CD8-positive, alpha-beta memory T cell (primary cell): Measurements from ENCODE around the gene ARHGAP4. TPM values are rescaled to one million over a fixed set of nuclear protein-coding genes. Genes with fewer than 3 reads are reported as not detected.
A peak's percentile ranks its signal among the peaks of the same experiment; 100 is the strongest.

Experiments used
- CTCF ChIA-PET: fragments of 350-600 bp; sonication (Branson Sonifier 250); formaldehyde crosslinking; loops from one replicate; lab custom pipeline; 2021; ENCODE audit warnings: antibody characterized with exemption; lab: Charles Lee
- POLR2A ChIA-PET: fragments of 350-600 bp; sonication (Branson Sonifier 250); formaldehyde crosslinking; loops from one replicate; lab custom pipeline; 2021; ENCODE audit warnings: antibody characterized with exemption; lab: Charles Lee
- DNase-seq, 5 donors: peaks; one replicate each; pipeline versions ENCODE4 v3.0.0 to v3.0.0-alpha.2; 2020 to 2022; ENCODE audit warnings: mixed read lengths in 1 of 5
- H3K27ac ChIP-seq: one replicate; pipeline ENCODE4 v1.7.0; 2013; ENCODE audit warnings: low read depth, mild to moderate bottlenecking, low read length, moderate library complexity
- H3K27me3 ChIP-seq: 2 replicates; pipeline ENCODE4 v1.7.0; 2013; ENCODE audit warnings: low read length, mild to moderate bottlenecking; ENCODE audit not compliant: insufficient read depth, poor library complexity, severe bottlenecking
- H3K36me3 ChIP-seq: 2 replicates; pipeline ENCODE4 v1.7.0; 2013; ENCODE audit warnings: mild to moderate bottlenecking, low read length, moderate library complexity; ENCODE audit not compliant: insufficient read depth
- H3K4me1 ChIP-seq: 2 replicates; pipeline ENCODE4 v1.7.0; 2013; ENCODE audit warnings: mild to moderate bottlenecking, low read length, moderate library complexity; ENCODE audit not compliant: insufficient read depth
- H3K4me3 ChIP-seq: 2 replicates; pipeline ENCODE4 v1.7.0; 2013; ENCODE audit warnings: mild to moderate bottlenecking, low read length
- H3K9me3 ChIP-seq: 2 replicates; pipeline ENCODE4 v1.7.0; 2013; ENCODE audit warnings: mild to moderate bottlenecking, low read length
- H3K27ac Mint-ChIP-seq, 8 donors: one replicate each; pipeline ENCODE4 v1.8.0; 2020 to 2021; ENCODE audit warnings: mixed read lengths in 8 of 8, mild to moderate bottlenecking in 6 of 8, inconsistent platforms in 3 of 8, moderate library complexity in 3 of 8
- H3K27me3 Mint-ChIP-seq, 2 donors: one replicate each; pipeline ENCODE4 v1.8.0; 2020 to 2021; ENCODE audit warnings: mixed read lengths in 2 of 2, mild to moderate bottlenecking in 1 of 2, moderate library complexity in 1 of 2
- H3K36me3 Mint-ChIP-seq, 3 donors: one replicate each; pipeline ENCODE4 v1.8.0; 2020 to 2021; ENCODE audit warnings: mixed read lengths in 3 of 3, inconsistent platforms in 1 of 3, mild to moderate bottlenecking in 1 of 3
- H3K4me1 Mint-ChIP-seq, 3 donors: one replicate each; pipeline ENCODE4 v1.8.0; 2020 to 2021; ENCODE audit warnings: mixed read lengths in 3 of 3, inconsistent platforms in 1 of 3, mild to moderate bottlenecking in 1 of 3
- H3K4me3 Mint-ChIP-seq, 7 donors: one replicate each; pipeline ENCODE4 v1.8.0; 2020 to 2021; ENCODE audit warnings: mixed read lengths in 7 of 7, mild to moderate bottlenecking in 6 of 7, moderate library complexity in 4 of 7, inconsistent platforms in 2 of 7
- H3K9me3 Mint-ChIP-seq, 5 donors: one replicate each; pipeline ENCODE4 v1.8.0; 2020 to 2022; ENCODE audit warnings: mixed read lengths in 5 of 5, mild to moderate bottlenecking in 3 of 5, moderate library complexity in 2 of 5, inconsistent platforms in 1 of 5
- polyA plus RNA-seq: library from polyadenylated mRNA; unstranded; fragments of 300-500 nt; fragmentation: Illumina TruSeq; gene quantifications from one replicate; pipeline ENCODE4 v1.2.3, GENCODE V29; 2021
- total RNA-seq, 2 experiments: library from RNA; stranded (reverse); gene quantifications; one replicate each; pipeline ENCODE4 v1.2.3, GENCODE V29; 2021

ARHGAP4 gene
- total and polyA plus RNA-seq, 3 experiments from 2014 or later, result 116 to 133 (median 124) TPM

DNA sequence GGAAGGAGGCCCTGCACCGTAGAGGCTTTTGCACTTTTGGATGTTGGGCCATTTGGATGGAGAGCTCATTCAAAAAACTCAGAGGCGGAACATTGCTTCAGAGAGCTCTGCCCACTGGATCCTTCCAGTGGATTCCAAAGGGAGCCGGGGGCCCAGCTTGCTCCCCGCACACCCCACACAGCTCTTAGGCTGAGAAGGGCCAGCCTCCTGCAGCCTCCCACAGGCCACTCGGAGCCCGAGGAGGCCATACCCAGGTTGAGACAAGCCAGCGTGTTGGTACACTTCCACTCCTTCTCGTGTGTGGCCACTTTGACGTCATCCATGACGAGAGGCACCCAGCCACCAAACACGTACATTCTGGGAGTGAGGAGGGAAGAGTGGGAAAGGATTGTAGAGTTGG lies 35.2 kb upstream of the ARHGAP4 start:
- POLR2A ChIA-PET, result no interaction called here
- DNase-seq, result no peak
- no peak overlapping the region for H3K27ac Mint-ChIP-seq
- Histone ChIP-seq H3K36me3 (peaks cover 20% of the 10 kb centered on the region), H3K4me1 (peaks cover 17% of the 10 kb centered on the region), H3K27ac (no peak overlapping the region), H3K9me3 (no peaks in the 10 kb centered on the region), H3K27me3 (no peaks in the 10 kb centered on the region), H3K4me3 (no peak overlapping the region)
- H3K27me3 Mint-ChIP-seq, result peaks cover 0 to 1% of the 10 kb centered on the region in 2 donors
- peaks cover 0 to 68% (median 4%) of the 10 kb centered on the region in 3 donors for H3K36me3 Mint-ChIP-seq
- CTCF ChIA-PET, result interaction anchor here (1.1 to 1.2 kb wide), 2 partner anchors 10 to 14 kb away, joined by 3 to 4 read pairs; partner anchors contain the start of gene HCFC1
- no peaks in the 10 kb centered on the region for H3K9me3 Mint-ChIP-seq
- H3K4me3 Mint-ChIP-seq, result no peak overlapping the region
- H3K4me1 Mint-ChIP-seq, result peaks cover 10 to 17% (median 15%) of the 10 kb centered on the region in 3 donors

DNA sequence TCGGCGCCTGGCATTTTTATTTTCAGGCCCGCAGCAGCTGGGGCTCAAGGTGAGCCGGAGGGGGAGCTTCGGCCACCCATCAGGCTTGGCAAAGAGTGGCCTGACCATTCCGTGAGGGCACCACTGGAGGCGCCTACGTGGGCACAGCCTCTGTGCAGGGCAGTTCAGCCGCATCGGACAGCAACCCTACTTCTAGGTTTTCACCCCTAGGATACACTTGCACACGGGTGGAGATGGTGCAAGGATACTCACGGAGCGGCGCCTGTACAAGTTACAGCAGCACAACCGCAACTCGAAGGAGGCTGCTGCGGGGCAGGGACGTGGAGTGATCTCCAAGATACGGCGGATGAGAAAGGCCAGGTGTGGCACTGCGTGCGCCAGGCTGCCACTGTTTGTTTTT lies 34.7 kb upstream of the ARHGAP4 start:
- Mint-ChIP-seq H3K9me3 (no peaks in the 10 kb centered on the region), H3K36me3 (peaks cover 0 to 73% (median 4%) of the 10 kb centered on the region in 3 donors), H3K4me1 (peaks cover 8 to 12% (median 11%) of the 10 kb centered on the region in 3 donors), H3K4me3 (peak overlapping the region in 1 of 7 donors; percentile 37), H3K27ac (no peak overlapping the region), H3K27me3 (peaks cover 0 to 1% of the 10 kb centered on the region in 2 donors)
- Histone ChIP-seq H3K27me3 (no peaks in the 10 kb centered on the region), H3K27ac (no peak overlapping the region), H3K4me1 (peaks cover 12% of the 10 kb centered on the region), H3K9me3 (no peaks in the 10 kb centered on the region), H3K36me3 (peaks cover 24% of the 10 kb centered on the region), H3K4me3 (no peak overlapping the region)
- POLR2A ChIA-PET, result no interaction called here
- DNase-seq, result no peak
- CTCF ChIA-PET, result no interaction called here

DNA sequence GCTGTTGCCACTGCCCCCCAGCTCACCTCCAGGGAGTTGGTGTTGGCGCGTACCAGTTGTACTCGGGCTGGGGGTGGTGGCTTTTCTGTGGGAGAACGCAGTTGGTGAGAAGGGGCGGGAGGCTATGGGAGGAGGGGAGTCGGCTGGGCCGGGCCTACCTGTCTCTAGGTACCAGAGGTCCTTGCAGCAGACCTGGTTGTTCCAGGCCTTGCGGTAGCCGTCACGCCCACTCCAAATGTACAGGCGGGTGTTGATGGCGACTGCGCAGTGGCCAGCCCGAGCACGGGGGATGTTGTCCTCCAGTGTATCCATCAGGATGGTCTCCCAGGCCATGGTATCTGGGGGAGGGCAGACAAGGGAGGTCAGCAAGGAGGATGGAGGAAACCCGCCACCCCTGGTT lies 34.0 kb upstream of the ARHGAP4 start:
- Histone ChIP-seq H3K9me3 (no peaks in the 10 kb centered on the region), H3K4me1 (peaks cover 4% of the 10 kb centered on the region), H3K4me3 (no peak overlapping the region), H3K27me3 (no peaks in the 10 kb centered on the region), H3K27ac (no peak overlapping the region), H3K36me3 (peaks cover 24% of the 10 kb centered on the region)
- no peak overlapping the region for H3K27ac Mint-ChIP-seq
- no peaks in the 10 kb centered on the region for H3K27me3 Mint-ChIP-seq
- ChIA-PET CTCF (no interaction called here), POLR2A (no interaction called here)
- no peak for DNase-seq
- no peak overlapping the region for H3K4me3 Mint-ChIP-seq
- peaks cover 2 to 6% (median 6%) of the 10 kb centered on the region in 3 donors for H3K4me1 Mint-ChIP-seq
- peaks cover 0 to 80% (median 8%) of the 10 kb centered on the region in 3 donors for H3K36me3 Mint-ChIP-seq
- H3K9me3 Mint-ChIP-seq, result no peaks in the 10 kb centered on the region

DNA sequence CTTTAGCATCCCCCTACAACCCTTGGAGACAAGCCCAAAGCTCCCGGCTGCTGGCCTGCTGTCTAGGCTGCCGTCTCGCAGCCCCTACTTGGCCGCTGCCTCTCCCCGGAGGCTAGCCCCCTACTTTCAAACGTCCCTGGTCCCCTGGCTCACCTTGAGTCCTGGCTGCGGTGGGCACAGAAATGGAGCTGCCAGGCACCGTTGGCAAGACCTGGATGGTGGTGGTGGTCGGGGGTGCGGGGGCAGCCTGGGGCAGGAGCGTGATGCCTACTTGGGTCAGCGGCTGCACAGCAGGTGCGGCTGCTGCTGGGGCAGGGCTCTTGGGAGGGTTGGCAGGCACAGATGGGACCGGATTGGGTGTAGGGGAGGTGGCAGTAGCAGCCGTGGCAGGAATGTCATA lies 33.6 kb upstream of the ARHGAP4 start:
- Mint-ChIP-seq H3K36me3 (peaks cover 0 to 82% (median 10%) of the 10 kb centered on the region in 3 donors), H3K9me3 (no peaks in the 10 kb centered on the region), H3K27ac (no peak overlapping the region), H3K4me3 (no peak overlapping the region), H3K27me3 (no peaks in the 10 kb centered on the region), H3K4me1 (peaks cover 0 to 2% (median 1%) of the 10 kb centered on the region in 3 donors)
- ChIA-PET CTCF (no interaction called here), POLR2A (no interaction called here)
- Histone ChIP-seq H3K36me3 (peaks cover 24% of the 10 kb centered on the region), H3K27me3 (no peaks in the 10 kb centered on the region), H3K27ac (no peak overlapping the region), H3K4me1 (peaks cover under 1% of the 10 kb centered on the region), H3K4me3 (no peak overlapping the region), H3K9me3 (no peaks in the 10 kb centered on the region)
- DNase-seq, result no peak

DNA sequence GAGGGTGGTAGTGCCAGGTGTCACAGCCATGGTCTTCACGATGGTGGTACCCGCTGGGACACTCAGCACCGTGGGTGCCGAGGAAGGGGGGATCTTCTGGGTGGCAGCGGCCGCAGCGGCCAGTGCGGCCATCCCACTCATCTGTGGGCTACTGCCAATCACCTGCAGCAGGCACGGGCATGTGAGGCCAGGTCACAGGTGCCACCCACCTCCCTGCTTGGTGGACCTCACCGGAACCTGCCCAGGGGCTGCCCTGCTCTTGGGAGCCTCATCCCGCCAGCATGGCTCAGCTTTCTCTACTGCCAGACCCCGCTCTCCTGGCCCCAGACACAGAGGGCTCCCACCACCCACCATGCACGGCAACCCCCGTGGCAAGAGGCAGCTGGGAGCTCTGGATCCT lies 32.5 kb upstream of the ARHGAP4 start:
- CTCF ChIA-PET, result interaction anchor here (1.3 kb wide), 1 partner anchor 9 kb away, joined by 4 read pairs; no protein-coding TSS in a partner anchor
- POLR2A ChIA-PET, result no interaction called here

DNA sequence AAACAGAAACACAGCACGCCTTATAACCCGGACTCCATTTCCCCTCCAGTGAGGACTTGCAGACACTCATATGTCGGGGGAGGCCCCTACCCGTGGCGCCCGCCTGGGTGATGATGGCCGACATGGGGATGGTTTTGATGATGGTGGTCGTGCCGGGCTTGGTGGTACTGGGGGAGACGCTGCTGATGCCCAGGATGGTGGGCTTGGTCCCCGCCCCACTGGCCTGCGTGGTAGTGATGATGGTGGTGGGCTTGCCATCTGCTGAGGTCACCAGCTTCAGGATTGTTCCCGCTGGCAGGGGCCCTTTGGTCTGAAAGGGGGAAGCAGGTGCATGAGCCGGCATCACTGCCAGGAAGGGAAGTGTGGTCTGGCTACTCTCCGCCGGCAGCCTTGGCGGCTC lies 31.2 kb upstream of the ARHGAP4 start:
- Histone ChIP-seq H3K27me3 (no peaks in the 10 kb centered on the region), H3K4me1 (peaks cover 7% of the 10 kb centered on the region), H3K36me3 (peaks cover 20% of the 10 kb centered on the region), H3K27ac (no peak overlapping the region), H3K9me3 (no peaks in the 10 kb centered on the region), H3K4me3 (no peak overlapping the region)
- ChIA-PET POLR2A (interaction anchor here (1.4 kb wide), 1 partner anchor 32 kb away, joined by 4 read pairs; no protein-coding TSS in a partner anchor), CTCF (interaction anchor here (1.0 kb wide), 1 partner anchor 10 kb away, joined by 3 read pairs; no protein-coding TSS in a partner anchor)
- H3K27ac Mint-ChIP-seq, result no peak overlapping the region
- H3K4me3 Mint-ChIP-seq, result no peak overlapping the region
- H3K27me3 Mint-ChIP-seq, result no peaks in the 10 kb centered on the region
- H3K9me3 Mint-ChIP-seq, result no peaks in the 10 kb centered on the region
- H3K4me1 Mint-ChIP-seq, result peaks cover 0 to 8% (median 4%) of the 10 kb centered on the region in 3 donors
- peaks cover 0 to 87% (median 10%) of the 10 kb centered on the region in 3 donors for H3K36me3 Mint-ChIP-seq
- no peak for DNase-seq

More for the DNA sequence above, 32.5 kb upstream of the ARHGAP4 start:
- Histone ChIP-seq H3K36me3 (peaks cover 18% of the 10 kb centered on the region), H3K27ac (no peak overlapping the region), H3K27me3 (no peaks in the 10 kb centered on the region), H3K9me3 (no peaks in the 10 kb centered on the region), H3K4me1 (no peaks in the 10 kb centered on the region), H3K4me3 (no peak overlapping the region)
- Mint-ChIP-seq H3K9me3 (no peaks in the 10 kb centered on the region), H3K4me1 (peaks cover 0 to 2% (median 1%) of the 10 kb centered on the region in 3 donors), H3K27me3 (no peaks in the 10 kb centered on the region), H3K27ac (peak overlapping the region in 1 of 8 donors; percentile 29), H3K36me3 (peaks cover 0 to 84% (median 10%) of the 10 kb centered on the region in 3 donors), H3K4me3 (no peak overlapping the region)
- DNase-seq, result no peak

DNA sequence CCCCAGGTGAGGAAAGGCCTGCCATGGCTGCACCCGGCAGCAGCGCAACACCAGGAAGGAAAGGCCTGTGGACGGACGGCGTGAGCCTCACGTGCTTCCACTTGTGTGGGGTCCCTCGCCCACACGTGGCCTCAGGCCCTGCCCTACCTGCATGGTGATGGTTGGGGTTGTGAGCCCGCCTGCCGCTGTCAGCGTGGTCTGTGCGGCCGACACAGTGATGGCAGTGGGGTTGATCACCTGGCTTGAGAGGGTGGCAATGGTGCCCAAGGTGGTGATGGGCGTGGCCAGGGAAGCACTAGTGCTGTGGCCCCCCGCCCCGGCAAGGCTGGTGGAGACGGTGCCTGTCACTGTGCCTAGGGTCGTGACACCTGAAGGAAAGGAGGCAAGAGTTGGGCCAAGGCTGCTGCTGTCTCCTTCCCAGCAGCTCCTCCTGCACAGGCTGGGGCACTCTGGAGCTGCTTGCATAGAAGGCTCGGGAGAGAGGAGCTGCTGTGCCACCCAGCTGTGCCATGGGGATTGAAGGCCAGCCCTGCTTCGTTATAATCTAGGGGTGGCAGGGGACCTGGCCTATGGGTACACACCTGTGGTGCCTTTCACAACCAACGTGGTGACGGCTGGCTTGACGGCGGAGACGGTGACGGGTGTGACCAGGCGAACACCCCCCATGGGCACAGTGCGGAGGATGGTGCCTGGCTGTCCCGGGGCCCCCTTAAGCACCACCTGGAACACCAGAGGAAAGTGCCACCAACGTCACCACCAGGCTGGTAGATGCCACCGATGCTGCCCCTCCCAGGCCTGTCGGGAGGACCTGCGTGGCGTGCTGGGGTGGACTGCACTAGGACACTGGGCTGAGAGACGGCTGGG lies 30.2 kb upstream of the ARHGAP4 start:
- Histone ChIP-seq H3K27ac (no peak overlapping the region), H3K36me3 (peaks cover 16% of the 10 kb centered on the region), H3K4me1 (peaks cover 7% of the 10 kb centered on the region), H3K27me3 (no peaks in the 10 kb centered on the region), H3K4me3 (no peak overlapping the region), H3K9me3 (no peaks in the 10 kb centered on the region)
- Mint-ChIP-seq H3K36me3 (peaks cover 0 to 80% (median 12%) of the 10 kb centered on the region in 3 donors), H3K4me3 (no peak overlapping the region), H3K4me1 (peaks cover 0 to 8% (median 6%) of the 10 kb centered on the region in 3 donors), H3K27ac (peak overlapping the region in 1 of 8 donors; percentile 42), H3K9me3 (no peaks in the 10 kb centered on the region), H3K27me3 (no peaks in the 10 kb centered on the region)
- POLR2A ChIA-PET, result interaction anchor here (0.9 to 1.4 kb wide), 2 partner anchors 12 to 31 kb away, joined by 3 to 4 read pairs; no protein-coding TSS in a partner anchor
- CTCF ChIA-PET, result no interaction called here
- DNase-seq, result no peak

DNA sequence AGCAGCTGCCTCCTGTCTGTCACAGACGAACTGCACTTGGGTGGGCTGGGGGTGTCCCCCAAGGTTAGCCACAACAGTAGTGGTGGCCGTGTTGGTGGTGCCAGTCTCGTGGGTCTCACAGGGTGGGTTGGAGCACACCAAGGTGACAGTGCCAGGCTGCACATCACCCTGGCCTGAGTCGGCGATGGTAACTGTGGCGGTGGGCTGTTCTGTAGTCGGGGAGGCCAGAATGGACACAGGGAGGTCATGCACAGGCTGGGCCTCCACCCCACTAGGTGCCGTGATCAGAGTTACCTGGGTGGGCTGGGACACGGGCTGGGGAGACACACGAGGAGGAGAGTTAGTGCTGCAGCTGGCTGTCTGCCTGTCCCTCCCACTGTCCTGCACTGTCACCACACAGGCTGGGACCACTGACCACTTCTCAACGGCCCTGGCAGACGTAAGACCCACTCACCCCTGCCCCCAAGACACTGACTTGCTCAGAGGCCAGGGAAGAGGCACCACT lies 29.2 kb upstream of the ARHGAP4 start:
- peaks cover 21% of the 10 kb centered on the region for H3K36me3 ChIP-seq
- no peak overlapping the region for H3K27ac ChIP-seq
- H3K36me3 Mint-ChIP-seq, result peaks cover 0 to 80% (median 14%) of the 10 kb centered on the region in 3 donors
- H3K27ac Mint-ChIP-seq, result peak overlapping the region in 2 of 8 donors; percentile 68 to 75
- peak overlapping the region in 1 of 7 donors; percentile 10 for H3K4me3 Mint-ChIP-seq
- no peak overlapping the region for H3K4me3 ChIP-seq
- ChIA-PET CTCF (no interaction called here), POLR2A (interaction anchor here (0.9 kb wide), 1 partner anchor 13 kb away, joined by 3 read pairs; no protein-coding TSS in a partner anchor)
- peaks cover 7% of the 10 kb centered on the region for H3K4me1 ChIP-seq
- DNase-seq, result no peak
- H3K4me1 Mint-ChIP-seq, result peaks cover 0 to 8% (median 4%) of the 10 kb centered on the region in 3 donors
- H3K9me3 Mint-ChIP-seq, result no peaks in the 10 kb centered on the region
- no peaks in the 10 kb centered on the region for H3K27me3 ChIP-seq
- no peaks in the 10 kb centered on the region for H3K27me3 Mint-ChIP-seq
- H3K9me3 ChIP-seq, result no peaks in the 10 kb centered on the region
